ENCODE results near the gene SLC25A21. TPM values are rescaled to one million over a fixed set of nuclear protein-coding genes. Genes with fewer than 3 reads are reported as not detected.

Gene SLC25A21
- total and polyA plus RNA-seq, 2 experiments from 2014 or later, result 10.6 to 12.1 TPM

DNA sequence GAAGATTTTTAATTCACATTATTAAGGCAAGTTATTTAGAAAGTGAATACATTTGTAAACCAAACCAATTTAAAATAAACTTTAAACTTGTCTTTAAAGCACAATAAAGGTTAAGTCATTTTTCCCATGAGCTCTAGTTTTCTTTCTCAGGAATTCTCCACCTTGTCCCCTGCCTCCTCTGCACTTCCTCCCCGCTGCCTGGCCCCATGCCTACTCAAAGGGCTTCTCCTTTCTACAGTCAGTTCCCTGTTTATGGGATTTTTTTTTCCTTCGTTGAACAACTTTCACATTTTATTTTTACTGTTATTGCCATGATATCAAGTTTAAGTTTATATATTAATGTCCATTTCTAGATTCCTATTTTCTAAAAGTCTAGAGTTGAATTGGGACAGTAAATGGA is 223.0 kb downstream of the SLC25A21 start:
- no peak for TF ChIP-seq ZNF331 (CRISPR knock-in tag; IDR thresholded peaks at IDR 0.05; ENCODE audit: low read depth)
- TF ChIP-seq NANOG (IDR thresholded peaks at IDR 0.05; ENCODE audit: borderline replicate concordance), result no peak
- TF ChIP-seq, protein P1, sequence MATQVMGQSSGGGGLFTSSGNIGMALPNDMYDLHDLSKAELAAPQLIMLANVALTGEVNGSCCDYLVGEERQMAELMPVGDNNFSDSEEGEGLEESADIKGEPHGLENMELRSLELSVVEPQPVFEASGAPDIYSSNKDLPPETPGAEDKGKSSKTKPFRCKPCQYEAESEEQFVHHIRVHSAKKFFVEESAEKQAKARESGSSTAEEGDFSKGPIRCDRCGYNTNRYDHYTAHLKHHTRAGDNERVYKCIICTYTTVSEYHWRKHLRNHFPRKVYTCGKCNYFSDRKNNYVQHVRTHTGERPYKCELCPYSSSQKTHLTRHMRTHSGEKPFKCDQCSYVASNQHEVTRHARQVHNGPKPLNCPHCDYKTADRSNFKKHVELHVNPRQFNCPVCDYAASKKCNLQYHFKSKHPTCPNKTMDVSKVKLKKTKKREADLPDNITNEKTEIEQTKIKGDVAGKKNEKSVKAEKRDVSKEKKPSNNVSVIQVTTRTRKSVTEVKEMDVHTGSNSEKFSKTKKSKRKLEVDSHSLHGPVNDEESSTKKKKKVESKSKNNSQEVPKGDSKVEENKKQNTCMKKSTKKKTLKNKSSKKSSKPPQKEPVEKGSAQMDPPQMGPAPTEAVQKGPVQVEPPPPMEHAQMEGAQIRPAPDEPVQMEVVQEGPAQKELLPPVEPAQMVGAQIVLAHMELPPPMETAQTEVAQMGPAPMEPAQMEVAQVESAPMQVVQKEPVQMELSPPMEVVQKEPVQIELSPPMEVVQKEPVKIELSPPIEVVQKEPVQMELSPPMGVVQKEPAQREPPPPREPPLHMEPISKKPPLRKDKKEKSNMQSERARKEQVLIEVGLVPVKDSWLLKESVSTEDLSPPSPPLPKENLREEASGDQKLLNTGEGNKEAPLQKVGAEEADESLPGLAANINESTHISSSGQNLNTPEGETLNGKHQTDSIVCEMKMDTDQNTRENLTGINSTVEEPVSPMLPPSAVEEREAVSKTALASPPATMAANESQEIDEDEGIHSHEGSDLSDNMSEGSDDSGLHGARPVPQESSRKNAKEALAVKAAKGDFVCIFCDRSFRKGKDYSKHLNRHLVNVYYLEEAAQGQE (IDR thresholded peaks at IDR 0.05; ENCODE audit: unreplicated experiment), result no peak
- TF ChIP-seq ZNF462 (CRISPR knock-in tag; IDR thresholded peaks at IDR 0.05), result no peak
- TF ChIP-seq EZH2phosphoT487 (IDR thresholded peaks at IDR 0.05; ENCODE audit: unreplicated experiment), result no peak
- no peak for TF ChIP-seq POLR2AphosphoS5 (IDR thresholded peaks at IDR 0.05; ENCODE audit: low read depth)
- no peak for TF ChIP-seq CREB1 (CRISPR knock-in tag; IDR thresholded peaks at IDR 0.05; ENCODE audit: low read depth)
- H3K36me3 ChIP-seq (ENCODE audit: insufficient read depth), result no peaks in the 10 kb centered on the region
- H3K27me3 Mint-ChIP-seq (ENCODE audit: insufficient read depth, low read depth, poor library complexity), result no peaks in the 10 kb centered on the region

More for the DNA sequence above, 223.0 kb downstream of the SLC25A21 start:
- no peak overlapping the region for H3K4me3 ChIP-seq
- peaks cover 14% of the 10 kb centered on the region for H3K4me1 ChIP-seq (ENCODE audit: insufficient read depth)
- no peaks in the 10 kb centered on the region for H3K9me2 ChIP-seq (ENCODE audit: insufficient read depth)
- no peaks in the 10 kb centered on the region for H3F3A ChIP-seq (replicated peaks; ENCODE audit: low read depth)
- Mint-ChIP-seq H3K27ac (no peak overlapping the region), H3K9me3 (no peaks in the 10 kb centered on the region), H3K36me3 (ENCODE audit: low read depth) (no peaks in the 10 kb centered on the region), H3K4me3 (no peak overlapping the region), H3K4me1 (peaks cover 17% of the 10 kb centered on the region)
- H3K4me2 ChIP-seq, result no peak overlapping the region
- H3K27me3 ChIP-seq (ENCODE audit: insufficient read depth), result no peaks in the 10 kb centered on the region
- no peaks in the 10 kb centered on the region for H4K20me1 ChIP-seq (replicated peaks; ENCODE audit: insufficient read depth)
- H3K79me2 ChIP-seq (replicated peaks; ENCODE audit: insufficient read depth), result no peaks in the 10 kb centered on the region
- ATAC-seq (no peak), DNase-seq (ENCODE audit: low spot score) (no peak)
- H2AFZ ChIP-seq, result no peak overlapping the region
- H3K27ac ChIP-seq (ENCODE audit: low read depth), result no peak overlapping the region

All from GM23338 (cell line).